GM21529 (cell line): ENCODE results near the gene NOCT.
"Not testable (repeated sequence)": the region's sequence is repeated elsewhere in the genome, so short reads cannot be mapped to it uniquely, and the experiment has no call there.

Experiments
- ATAC-seq: cut with Tn5 transposase; IDR thresholded peaks from one replicate; pipeline ENCODE4 v1.9.1; 2021; ENCODE audit not compliant: unreplicated experiment

The NOCT gene

GRCh38 chr4:139015269-139015947 is at the start of gene NOCT:
NOCT (plus strand) TSS chr4:139015781; CDS start chr4:139015982, 201 bp downstream.
- ATAC-seq: peak; percentile 92

- ATAC-seq: peak; percentile 93
Measured at GRCh38 chr4:138967313-138967712, 48.3 kb upstream of the NOCT start.

- ATAC-seq: no peak
Measured at GRCh38 chr4:138972956-138973801, 42.4 kb upstream of the NOCT start.

GRCh38 chr4:138975225-138975624 is 40.4 kb upstream of the NOCT start:
- ATAC-seq: no peak

- no peak for ATAC-seq
Measured at GRCh38 chr4:138976526-138976925, 39.1 kb upstream of the NOCT start.

- ATAC-seq: peak; percentile 97
Measured at GRCh38 chr4:138977524-138977923, 38.1 kb upstream of the NOCT start.

- ATAC-seq: no peak
Measured at GRCh38 chr4:138978028-138978585, 37.5 kb upstream of the NOCT start.

- ATAC-seq: no peak
Measured at GRCh38 chr4:138978600-138978999, 37.0 kb upstream of the NOCT start.

GRCh38 chr4:138979742-138980141 is 35.8 kb upstream of the NOCT start:
- ATAC-seq: no peak

- no peak for ATAC-seq
Measured at GRCh38 chr4:138981930-138982390, 33.6 kb upstream of the NOCT start.

- no peak for ATAC-seq
Measured at GRCh38 chr4:138982754-138983153, 32.8 kb upstream of the NOCT start.

- no peak for ATAC-seq
Measured at GRCh38 chr4:138983690-138984089, 31.9 kb upstream of the NOCT start.

- no peak for ATAC-seq
Measured at GRCh38 chr4:138984647-138985046, 30.9 kb upstream of the NOCT start.

- no peak for ATAC-seq
Measured at GRCh38 chr4:138992676-138993075, 22.9 kb upstream of the NOCT start.

- ATAC-seq: no peak
Measured at GRCh38 chr4:138996090-138996489, 19.5 kb upstream of the NOCT start.

- ATAC-seq: no peak
Measured at GRCh38 chr4:138999666-139000065, 15.9 kb upstream of the NOCT start.

GRCh38 chr4:139000134-139000533 is 15.4 kb upstream of the NOCT start:
- not testable (repeated sequence) for ATAC-seq

GRCh38 chr4:139001430-139001829 is 14.2 kb upstream of the NOCT start:
- not testable (repeated sequence) for ATAC-seq

- not testable (repeated sequence) for ATAC-seq
Measured at GRCh38 chr4:139003668-139004067, 11.9 kb upstream of the NOCT start.

- ATAC-seq: no peak
Measured at GRCh38 chr4:139005774-139006173, 9.8 kb upstream of the NOCT start.

- ATAC-seq: no peak
Measured at GRCh38 chr4:139007640-139008039, 7.9 kb upstream of the NOCT start.

GRCh38 chr4:139008278-139008677 is 7.3 kb upstream of the NOCT start:
- not testable (repeated sequence) for ATAC-seq
